Measurements from ENCODE around the gene SERPINH1. TPM values are rescaled to one million over a fixed set of nuclear protein-coding genes. Genes with fewer than 3 reads are reported as not detected.

The SERPINH1 gene
- total and polyA plus RNA-seq, 8 donors: 15.4 to 297 (median 48.4) TPM

- Histone ChIP-seq H3K27ac (peak overlapping the region in 2 of 5 donors; percentile 96 to 97), H3K9me3 (no peaks in the 10 kb centered on the region), H3K36me3 (no peaks in the 10 kb centered on the region), H3K27me3 (peaks cover 0 to 12% (median 0%) of the 10 kb centered on the region in 3 donors), H3K4me1 (peaks cover 14 to 26% (median 22%) of the 10 kb centered on the region in 4 donors), H3K4me3 (no peak overlapping the region)
- TF ChIP-seq EP300 (IDR thresholded peaks at IDR 0.05) (no peak), POLR2AphosphoS5 (IDR thresholded peaks at IDR 0.05) (no peak), CTCF (IDR thresholded peaks at IDR 0.05) (no peak), POLR2A (IDR thresholded peaks at IDR 0.05) (no peak)
- DNase-seq: no peak
- intact Hi-C loops (cut with DNase I; ENCODE audit: low total_unique reads): no loop called here
- 79 to 93% (median 87%) methylated on average over 3 to 8 of the region's 8 CpGs for WGBS, 5 donors
These were observed 23.2 kb downstream of the SERPINH1 start for GRCh38 chr11:75585293-75585670.

- no peak for DNase-seq
- no peak overlapping the region for H3K4me3 ChIP-seq
- peaks cover 14 to 26% (median 22%) of the 10 kb centered on the region in 4 donors for H3K4me1 ChIP-seq
- intact Hi-C loops (cut with DNase I; ENCODE audit: low total_unique reads): no loop called here
- H3K27ac ChIP-seq: no peak overlapping the region
- H3K27me3 ChIP-seq: peaks cover 0 to 12% (median 0%) of the 10 kb centered on the region in 3 donors
- no peaks in the 10 kb centered on the region for H3K36me3 ChIP-seq
- TF ChIP-seq POLR2A (IDR thresholded peaks at IDR 0.05): no peak
- TF ChIP-seq CTCF (IDR thresholded peaks at IDR 0.05): no peak
- no peak for TF ChIP-seq EP300 (IDR thresholded peaks at IDR 0.05)
- TF ChIP-seq POLR2AphosphoS5 (IDR thresholded peaks at IDR 0.05): no peak
- no peaks in the 10 kb centered on the region for H3K9me3 ChIP-seq
- 80 to 96% (median 85%) methylated on average over 3 of the region's 3 CpGs for WGBS, 5 donors
These were observed 24.3 kb downstream of the SERPINH1 start for GRCh38 chr11:75586395-75586794.

- Histone ChIP-seq H3K27ac (no peak overlapping the region), H3K4me1 (peaks cover 8 to 18% (median 15%) of the 10 kb centered on the region in 4 donors), H3K9me3 (no peaks in the 10 kb centered on the region), H3K36me3 (no peaks in the 10 kb centered on the region), H3K27me3 (peaks cover 0 to 8% (median 0%) of the 10 kb centered on the region in 3 donors), H3K4me3 (no peak overlapping the region)
- 72 to 87% (median 83%) methylated on average over 6 of the region's 6 CpGs for WGBS, 5 donors
- DNase-seq: no peak
- intact Hi-C loops (cut with DNase I; ENCODE audit: low total_unique reads): no loop called here
- no peak for TF ChIP-seq EP300 (IDR thresholded peaks at IDR 0.05)
- TF ChIP-seq POLR2A (IDR thresholded peaks at IDR 0.05): no peak
- no peak for TF ChIP-seq CTCF (IDR thresholded peaks at IDR 0.05)
- no peak for TF ChIP-seq POLR2AphosphoS5 (IDR thresholded peaks at IDR 0.05)
These were observed 26.0 kb downstream of the SERPINH1 start for GRCh38 chr11:75588051-75588481.

- intact Hi-C loops (cut with DNase I; ENCODE audit: low total_unique reads): no loop called here
- DNase-seq: no peak
- Histone ChIP-seq H3K9me3 (no peaks in the 10 kb centered on the region), H3K27me3 (no peaks in the 10 kb centered on the region), H3K27ac (no peak overlapping the region), H3K36me3 (no peaks in the 10 kb centered on the region), H3K4me1 (peaks cover 3 to 9% (median 5%) of the 10 kb centered on the region in 4 donors), H3K4me3 (no peak overlapping the region)
- WGBS, 5 donors: 85 to 94% (median 93%) methylated on average over 7 of the region's 7 CpGs
- no peak for TF ChIP-seq POLR2AphosphoS5 (IDR thresholded peaks at IDR 0.05)
- TF ChIP-seq CTCF (IDR thresholded peaks at IDR 0.05): no peak
- no peak for TF ChIP-seq EP300 (IDR thresholded peaks at IDR 0.05)
- no peak for TF ChIP-seq POLR2A (IDR thresholded peaks at IDR 0.05)
These were observed 27.0 kb downstream of the SERPINH1 start for GRCh38 chr11:75589051-75589450.

Measured in stomach (tissue), 9 donors.